BLaER1 treated with 17β-estradiol and CSF1 and Interleukin-3, amounts not matched to agents 10 nM and 100 nM (cell line): ENCODE results near the gene ELF5.

Experiments used
- H3K27ac ChIP-seq, 11 experiments: shearing (Covaris generic); formaldehyde crosslinking; 2 replicates each; pipeline ENCODE4 v1.8.1; 2022
- H3K27me3 ChIP-seq, 11 experiments: shearing (Covaris generic); formaldehyde crosslinking; 2 replicates each; pipeline ENCODE4 v1.8.1; 2022
- H3K36me3 ChIP-seq, 11 experiments: shearing (Covaris generic); formaldehyde crosslinking; 2 replicates each; pipeline ENCODE4 v1.8.1; 2022
- H3K4me1 ChIP-seq, 10 experiments: shearing (Covaris generic); formaldehyde crosslinking; 2 replicates each; pipeline ENCODE4 v1.8.1; 2022
- H3K4me2 ChIP-seq, 11 experiments: shearing (Covaris generic); formaldehyde crosslinking; 2 replicates each; pipeline ENCODE4 v1.8.1; 2022
- H3K4me3 ChIP-seq, 10 experiments: shearing (Covaris generic); formaldehyde crosslinking; 2 replicates each; pipeline ENCODE4 v1.8.1; 2022
- H3K9ac ChIP-seq, 11 experiments: shearing (Covaris generic); formaldehyde crosslinking; 2 replicates each; pipeline ENCODE4 v1.8.1; 2022
- H3K9me3 ChIP-seq, 11 experiments: shearing (Covaris generic); formaldehyde crosslinking; replicated peaks in 1 of 11; 2 replicates each; pipeline ENCODE4 v1.8.1; 2022
- H4K20me1 ChIP-seq, 11 experiments: shearing (Covaris generic); formaldehyde crosslinking; 2 replicates each; pipeline ENCODE4 v1.8.1; 2022
- Cebpa-rat ChIP-seq, 11 experiments: shearing (Covaris generic); IDR thresholded peaks; 2 replicates each; pipeline ENCODE4 v1.8.1; 2022

Gene ELF5

DNA sequence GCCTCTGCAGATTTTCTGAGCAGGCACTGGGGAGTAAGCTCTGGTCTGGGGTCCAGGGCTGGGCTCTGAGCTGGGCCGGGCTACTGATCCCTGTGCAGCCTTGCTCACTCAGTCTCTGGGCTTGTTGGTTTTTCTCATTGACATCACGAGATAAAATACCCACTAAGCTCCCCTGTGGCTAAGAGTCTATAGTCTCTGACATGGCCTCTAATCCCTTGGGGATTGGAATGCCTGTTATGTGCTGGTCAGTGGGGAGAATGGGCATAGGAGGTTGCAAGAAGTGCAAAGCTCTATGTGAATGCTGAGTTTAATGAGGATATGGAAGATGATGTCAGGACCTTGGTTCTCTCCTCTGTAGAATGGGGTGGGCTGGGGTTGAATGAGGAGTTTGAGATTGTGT, 23.3 kb downstream of the ELF5 start:
- Histone ChIP-seq H3K4me3 (no peak overlapping the region), H3K27me3 (no peaks in the 10 kb centered on the region), H3K9ac (no peak overlapping the region), H3K4me2 (no peak overlapping the region), H4K20me1 (no peaks in the 10 kb centered on the region), H3K9me3 (no peaks in the 10 kb centered on the region), H3K27ac (no peak overlapping the region), H3K4me1 (no peaks in the 10 kb centered on the region), H3K36me3 (no peaks in the 10 kb centered on the region)
- TF ChIP-seq Cebpa-rat (IDR thresholded peaks at IDR 0.05): no peak

- Histone ChIP-seq H3K9ac (no peak overlapping the region), H4K20me1 (no peaks in the 10 kb centered on the region), H3K4me1 (no peaks in the 10 kb centered on the region), H3K27ac (no peak overlapping the region), H3K4me2 (no peak overlapping the region), H3K36me3 (no peaks in the 10 kb centered on the region), H3K27me3 (no peaks in the 10 kb centered on the region), H3K9me3 (no peaks in the 10 kb centered on the region), H3K4me3 (no peak overlapping the region)
- no peak for TF ChIP-seq Cebpa-rat (IDR thresholded peaks at IDR 0.05)
Observed at GRCh38 chr11:34488855-34489557, 24.6 kb downstream of the ELF5 start.

GRCh38 chr11:34487430-34487829, 26.2 kb downstream of the ELF5 start:
- H3K36me3 ChIP-seq: no peaks in the 10 kb centered on the region
- H3K27ac ChIP-seq: no peak overlapping the region
- H3K4me3 ChIP-seq: no peak overlapping the region
- no peaks in the 10 kb centered on the region for H3K27me3 ChIP-seq
- TF ChIP-seq Cebpa-rat (IDR thresholded peaks at IDR 0.05): no peak
- no peaks in the 10 kb centered on the region for H4K20me1 ChIP-seq
- no peak overlapping the region for H3K4me2 ChIP-seq
- H3K9me3 ChIP-seq: no peaks in the 10 kb centered on the region
- H3K9ac ChIP-seq: no peak overlapping the region
- no peaks in the 10 kb centered on the region for H3K4me1 ChIP-seq

DNA sequence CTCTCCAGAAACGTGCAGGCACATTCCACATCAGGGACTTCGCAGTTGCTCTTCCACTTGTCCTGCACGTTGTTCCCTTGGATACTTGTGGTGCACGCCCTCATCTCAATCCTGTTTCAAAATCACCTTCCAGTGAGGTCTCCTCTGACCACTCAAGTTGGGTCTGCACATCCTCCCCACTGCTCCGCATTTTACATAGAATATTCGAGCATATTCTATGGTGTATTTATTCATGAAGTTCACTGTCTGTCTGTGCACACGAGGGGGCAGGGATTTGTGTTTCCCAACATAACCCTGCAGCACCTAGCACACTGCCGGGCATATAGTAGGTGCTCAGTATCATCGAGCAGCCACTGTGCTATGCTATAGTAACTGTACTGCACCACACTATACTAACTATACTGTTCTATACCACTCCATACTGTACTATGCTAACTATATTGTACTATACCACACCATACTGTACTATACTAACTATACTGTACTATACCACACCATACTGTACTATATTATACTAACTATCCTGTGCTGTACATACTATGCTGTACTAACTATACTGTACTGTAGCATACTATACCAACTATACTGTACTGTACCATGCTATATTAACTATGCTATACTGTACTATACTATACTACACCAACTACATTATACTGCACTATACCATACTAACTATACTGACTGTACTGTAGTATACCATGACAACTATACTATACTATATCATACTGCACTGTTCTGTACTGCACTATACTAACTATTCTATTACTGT, 30.3 kb downstream of the ELF5 start:
- Histone ChIP-seq H3K4me2 (no peak overlapping the region), H3K4me1 (no peaks in the 10 kb centered on the region), H3K9ac (no peak overlapping the region), H4K20me1 (no peaks in the 10 kb centered on the region), H3K27ac (no peak overlapping the region), H3K27me3 (no peaks in the 10 kb centered on the region), H3K4me3 (no peak overlapping the region), H3K36me3 (no peaks in the 10 kb centered on the region), H3K9me3 (no peaks in the 10 kb centered on the region)
- TF ChIP-seq Cebpa-rat (IDR thresholded peaks at IDR 0.05): no peak

DNA sequence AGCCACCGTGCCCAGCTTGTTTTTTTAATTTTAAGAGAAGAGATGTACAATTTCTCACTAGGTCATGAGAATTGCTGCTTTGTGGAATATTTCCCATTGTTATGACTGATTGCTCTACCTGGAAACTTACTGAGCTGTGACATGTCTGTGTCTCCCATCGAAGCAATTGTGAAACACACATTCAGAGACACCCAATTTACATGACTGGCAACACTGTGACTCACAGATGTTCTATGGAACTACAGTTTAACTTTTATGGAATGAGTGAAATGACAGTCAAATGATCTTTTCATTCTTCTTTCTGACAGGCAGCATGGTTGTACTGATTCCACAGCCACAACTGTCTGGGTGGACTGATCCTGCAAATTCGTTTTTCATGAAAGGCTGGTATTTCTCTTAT, 32.3 kb downstream of the ELF5 start:
- Histone ChIP-seq H3K27me3 (no peaks in the 10 kb centered on the region), H3K4me1 (no peaks in the 10 kb centered on the region), H3K4me2 (no peak overlapping the region), H3K36me3 (no peaks in the 10 kb centered on the region), H3K9me3 (no peaks in the 10 kb centered on the region), H3K27ac (no peak overlapping the region), H3K9ac (no peak overlapping the region), H3K4me3 (no peak overlapping the region), H4K20me1 (no peaks in the 10 kb centered on the region)
- TF ChIP-seq Cebpa-rat (IDR thresholded peaks at IDR 0.05): no peak

- Histone ChIP-seq H4K20me1 (no peaks in the 10 kb centered on the region), H3K4me1 (no peaks in the 10 kb centered on the region), H3K36me3 (no peaks in the 10 kb centered on the region), H3K4me2 (no peak overlapping the region), H3K9ac (no peak overlapping the region), H3K27me3 (no peaks in the 10 kb centered on the region), H3K27ac (no peak overlapping the region), H3K9me3 (no peaks in the 10 kb centered on the region), H3K4me3 (no peak overlapping the region)
- no peak for TF ChIP-seq Cebpa-rat (IDR thresholded peaks at IDR 0.05)
Observed at GRCh38 chr11:34480314-34480713, 33.3 kb downstream of the ELF5 start.

DNA sequence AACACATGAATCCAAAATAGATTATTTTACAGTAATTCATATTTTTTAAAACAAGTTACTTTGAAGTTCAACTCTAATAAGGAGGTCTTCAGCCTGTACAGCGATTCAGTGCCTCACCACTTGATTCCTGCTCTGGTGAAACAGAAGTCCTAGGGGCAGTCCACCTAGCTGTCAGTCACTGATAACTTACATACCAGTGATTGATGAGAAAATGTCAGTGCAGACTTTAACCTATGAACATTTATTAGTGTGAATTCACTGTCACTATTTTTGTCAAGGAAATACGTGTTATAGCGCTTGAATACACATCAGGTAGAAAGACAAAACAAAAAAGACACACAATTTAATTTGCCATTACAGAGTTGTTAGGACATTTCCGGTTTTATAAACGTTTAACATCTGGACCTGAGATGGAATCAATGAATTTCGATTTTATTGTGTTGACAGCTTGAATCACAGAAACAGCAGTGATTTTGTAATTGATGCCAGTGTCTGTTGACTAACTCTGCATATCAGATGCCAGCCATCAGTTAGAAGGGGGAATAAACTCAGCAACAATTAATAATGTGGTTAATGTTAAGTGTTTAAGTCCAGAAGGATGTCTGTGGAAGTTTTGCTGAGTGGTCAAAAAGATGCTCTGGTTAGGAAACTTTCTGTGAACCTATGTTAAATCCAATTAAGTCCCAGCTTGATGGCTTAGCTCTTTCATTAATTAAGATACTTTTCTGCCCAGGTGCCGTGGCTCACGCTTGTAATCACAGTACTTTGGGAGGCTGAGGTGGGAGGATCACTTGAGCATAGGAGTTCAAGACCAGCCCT, 34.5 kb downstream of the ELF5 start:
- H3K4me2 ChIP-seq: no peak overlapping the region
- no peaks in the 10 kb centered on the region for H3K4me1 ChIP-seq
- TF ChIP-seq Cebpa-rat (IDR thresholded peaks at IDR 0.05): no peak
- H3K36me3 ChIP-seq: peaks cover 0 to 9% (median 5%) of the 10 kb centered on the region in 11 experiments; a peak in 11 of 22 replicates
- no peaks in the 10 kb centered on the region for H3K9me3 ChIP-seq
- H4K20me1 ChIP-seq: no peaks in the 10 kb centered on the region
- no peak overlapping the region for H3K27ac ChIP-seq
- H3K9ac ChIP-seq: no peak overlapping the region
- H3K27me3 ChIP-seq: no peaks in the 10 kb centered on the region
- no peak overlapping the region for H3K4me3 ChIP-seq

DNA sequence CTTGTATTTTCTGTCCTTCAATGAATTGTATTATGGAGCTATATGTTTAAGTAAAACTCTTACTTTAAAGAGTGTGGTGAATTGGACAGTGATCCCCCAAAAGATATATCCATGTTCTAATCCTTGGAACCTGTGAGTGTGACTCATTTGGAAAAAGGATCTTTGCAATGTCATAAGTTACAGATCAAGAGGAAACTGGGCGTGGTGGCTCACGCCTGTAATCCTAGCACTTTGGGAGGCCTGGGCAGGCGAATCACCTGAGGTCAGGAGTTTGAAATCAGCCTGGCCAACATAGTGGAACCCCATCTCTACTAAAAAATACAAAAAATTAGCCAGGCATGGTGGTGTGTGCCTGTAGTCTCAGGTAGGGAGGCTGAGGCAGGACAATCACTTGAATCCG, 36.7 kb downstream of the ELF5 start:
- H3K27me3 ChIP-seq: no peaks in the 10 kb centered on the region
- no peak overlapping the region for H3K27ac ChIP-seq
- H3K36me3 ChIP-seq: peaks cover 15 to 31% (median 24%) of the 10 kb centered on the region in 11 experiments
- no peaks in the 10 kb centered on the region for H4K20me1 ChIP-seq
- H3K9ac ChIP-seq: no peak overlapping the region
- H3K9me3 ChIP-seq: no peaks in the 10 kb centered on the region
- no peak overlapping the region for H3K4me3 ChIP-seq
- TF ChIP-seq Cebpa-rat (IDR thresholded peaks at IDR 0.05): no peak
- H3K4me1 ChIP-seq: no peaks in the 10 kb centered on the region
- H3K4me2 ChIP-seq: no peak overlapping the region

DNA sequence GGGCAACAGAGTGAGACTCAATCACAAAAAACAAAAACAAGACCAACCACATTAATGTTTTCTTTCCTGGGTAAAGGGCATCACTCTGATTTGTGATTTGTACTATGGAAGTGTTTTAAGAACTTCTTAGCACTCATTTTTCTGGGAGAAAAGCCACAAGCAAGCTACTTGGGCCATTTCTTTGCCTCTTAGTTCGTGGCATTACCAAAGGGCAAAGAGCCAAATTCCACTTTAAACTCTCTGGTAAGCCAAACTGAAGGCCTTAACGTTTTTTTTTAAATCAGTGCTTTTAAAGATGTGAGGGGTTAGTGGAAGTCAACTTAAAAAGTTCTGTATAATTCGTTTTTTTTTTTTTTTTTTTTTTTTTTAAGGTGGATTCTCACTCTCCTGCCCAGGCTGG, 37.9 kb downstream of the ELF5 start:
- no peak for TF ChIP-seq Cebpa-rat (IDR thresholded peaks at IDR 0.05)
- H3K36me3 ChIP-seq: peaks cover 27 to 43% (median 36%) of the 10 kb centered on the region in 11 experiments
- H3K4me2 ChIP-seq: no peak overlapping the region
- no peaks in the 10 kb centered on the region for H3K9me3 ChIP-seq
- H3K27ac ChIP-seq: no peak overlapping the region
- H3K27me3 ChIP-seq: no peaks in the 10 kb centered on the region
- H3K4me3 ChIP-seq: no peak overlapping the region
- H4K20me1 ChIP-seq: no peaks in the 10 kb centered on the region
- no peak overlapping the region for H3K9ac ChIP-seq
- H3K4me1 ChIP-seq: no peaks in the 10 kb centered on the region
